Measurements from ENCODE around the gene FBL.
"Not testable (repeated sequence)": the region's sequence is repeated elsewhere in the genome, so short reads cannot be mapped to it uniquely, and the experiment has no call there.

Gene FBL

DNA sequence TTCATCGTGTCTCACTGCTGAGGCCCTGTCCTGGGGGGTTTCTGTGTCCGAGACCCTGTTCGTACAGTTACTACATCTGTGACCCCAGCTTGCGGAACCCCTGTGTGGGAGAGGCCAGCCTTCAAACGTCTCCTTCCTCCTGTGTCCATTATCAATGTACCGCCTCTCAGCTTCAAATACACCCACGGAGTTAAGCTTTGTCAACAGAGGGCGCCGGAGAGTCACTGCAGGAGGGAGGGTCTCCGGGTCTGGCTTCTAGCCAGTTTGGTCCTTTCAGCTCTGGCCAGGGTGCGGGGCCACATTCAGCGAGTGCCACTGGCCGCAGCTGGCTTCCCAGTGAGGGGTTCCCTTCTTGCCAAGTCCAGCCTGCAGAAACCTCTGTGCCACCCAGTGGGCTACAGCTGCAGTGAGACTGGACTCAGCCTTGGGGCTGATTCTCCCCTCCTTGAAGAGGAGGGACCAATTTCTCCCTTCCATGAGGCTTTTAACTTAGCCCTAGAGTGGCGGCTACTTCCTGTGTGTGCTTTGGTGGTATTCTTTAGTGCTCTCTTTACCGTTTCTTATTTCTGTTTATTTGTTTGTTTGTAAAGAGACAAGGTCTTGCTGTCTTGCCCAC lies 35.4 kb upstream of the FBL start:
- not testable (repeated sequence) for H3K4me3 ChIP-seq (replicated peaks; ENCODE audit: low read depth, low read length)
- peak; percentile 35 for TF ChIP-seq CTCF (IDR thresholded peaks at IDR 0.05; ENCODE audit: low read length, missing control alignments)
- DNase-seq (ENCODE audit: low read depth), result peak; percentile 30

DNA sequence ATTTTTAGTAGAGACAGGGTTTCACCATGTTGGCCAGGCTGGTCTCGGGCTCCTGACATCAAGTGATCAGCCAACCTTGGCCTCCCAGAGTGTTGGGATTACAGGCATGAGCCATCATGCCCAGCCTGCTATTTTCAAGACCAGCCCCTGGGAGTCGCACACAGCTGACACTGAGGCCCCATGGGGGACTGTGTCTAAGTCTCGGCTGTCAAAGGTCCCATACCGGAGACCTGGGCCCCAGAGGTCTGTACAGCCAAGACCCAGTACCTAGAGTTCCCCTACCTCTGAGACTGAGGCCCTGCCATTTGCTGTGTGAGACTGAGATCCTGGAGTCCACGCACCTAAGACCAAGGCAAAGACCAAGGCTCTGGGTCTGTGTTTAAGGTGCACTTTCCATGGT lies 34.1 kb upstream of the FBL start:
- not testable (repeated sequence) for DNase-seq (ENCODE audit: low read depth); H3K4me3 ChIP-seq (replicated peaks; ENCODE audit: low read depth, low read length)

GRCh38 chr19:39879796-39880195 lies 33.6 kb upstream of the FBL start:
- DNase-seq (ENCODE audit: low read depth); H3K4me3 ChIP-seq (replicated peaks; ENCODE audit: low read depth, low read length): not testable (repeated sequence)

- DNase-seq (ENCODE audit: low read depth); H3K4me3 ChIP-seq (replicated peaks; ENCODE audit: low read depth, low read length): not testable (repeated sequence)
These were observed 32.7 kb upstream of the FBL start for GRCh38 chr19:39878866-39879265.

GRCh38 chr19:39878398-39878797 lies 32.2 kb upstream of the FBL start:
- H3K4me3 ChIP-seq (replicated peaks; ENCODE audit: low read depth, low read length), result no peak overlapping the region
- TF ChIP-seq CTCF (IDR thresholded peaks at IDR 0.05; ENCODE audit: low read length, missing control alignments), result no peak
- no peak for DNase-seq (ENCODE audit: low read depth)

DNA sequence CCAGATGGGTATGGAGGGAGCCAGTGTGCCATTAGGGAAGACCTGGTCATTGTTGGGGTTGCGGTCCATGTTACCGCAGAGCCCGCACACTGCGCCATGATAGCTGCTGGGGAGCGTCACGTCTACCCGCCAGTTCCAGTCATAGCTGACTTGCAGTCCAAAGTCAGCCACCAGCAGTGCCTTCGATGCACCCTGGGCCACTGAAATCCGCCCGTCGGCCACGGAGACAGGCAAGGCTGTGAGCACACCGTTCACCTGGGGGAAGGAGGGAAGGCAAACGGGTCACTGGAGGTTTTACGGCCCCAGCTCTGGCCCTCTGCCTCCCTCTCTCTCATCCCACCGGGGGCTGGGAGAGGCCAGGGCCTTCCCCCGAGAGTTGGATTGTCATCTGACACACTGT lies 31.8 kb upstream of the FBL start:
- not testable (repeated sequence) for H3K4me3 ChIP-seq (replicated peaks; ENCODE audit: low read depth, low read length); DNase-seq (ENCODE audit: low read depth)

DNA sequence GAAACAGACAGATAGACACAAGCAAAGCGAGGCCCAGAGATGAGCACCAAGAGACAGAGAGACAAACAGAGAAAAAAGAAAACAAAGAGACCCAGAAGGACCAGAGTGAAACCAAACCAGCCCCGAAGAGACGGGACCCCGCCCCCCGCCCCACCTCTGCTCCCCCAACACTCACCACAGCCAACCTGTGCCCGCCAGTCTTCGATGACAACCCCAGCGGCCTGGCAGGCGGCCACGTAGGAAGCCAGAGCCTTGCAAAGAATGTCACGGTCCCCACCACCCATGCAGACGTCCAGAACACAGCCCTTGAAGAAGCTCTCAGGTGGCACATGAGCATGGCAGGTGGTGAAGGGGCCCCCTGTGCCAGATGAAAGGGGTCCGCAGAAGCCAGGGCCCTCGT lies 31.3 kb upstream of the FBL start:
- DNase-seq (ENCODE audit: low read depth); H3K4me3 ChIP-seq (replicated peaks; ENCODE audit: low read depth, low read length): not testable (repeated sequence)

- not testable (repeated sequence) for DNase-seq (ENCODE audit: low read depth); H3K4me3 ChIP-seq (replicated peaks; ENCODE audit: low read depth, low read length)
These were observed 30.3 kb upstream of the FBL start for GRCh38 chr19:39876486-39876885.

- not testable (repeated sequence) for DNase-seq (ENCODE audit: low read depth); H3K4me3 ChIP-seq (replicated peaks; ENCODE audit: low read depth, low read length)
These were observed 29.3 kb upstream of the FBL start for GRCh38 chr19:39875401-39875864.

GRCh38 chr19:39874404-39874803 lies 28.2 kb upstream of the FBL start:
- no peak for TF ChIP-seq CTCF (IDR thresholded peaks at IDR 0.05; ENCODE audit: low read length, missing control alignments)
- DNase-seq (ENCODE audit: low read depth), result no peak
- H3K4me3 ChIP-seq (replicated peaks; ENCODE audit: low read depth, low read length), result no peak overlapping the region

- no peak for TF ChIP-seq CTCF (IDR thresholded peaks at IDR 0.05; ENCODE audit: low read length, missing control alignments)
- DNase-seq (ENCODE audit: low read depth), result no peak
- H3K4me3 ChIP-seq (replicated peaks; ENCODE audit: low read depth, low read length), result no peak overlapping the region
These were observed 27.2 kb upstream of the FBL start for GRCh38 chr19:39873385-39873784.

All from fibroblast of pulmonary artery (primary cell).